Lung (tissue), 12 donors: ENCODE results near the gene CITED4. TPM values are rescaled to one million over a fixed set of nuclear protein-coding genes. Genes with fewer than 3 reads are reported as not detected.
A peak's percentile ranks its signal among the peaks of the same experiment; 100 is the strongest.

Experiments used
- ATAC-seq: fragments of 200-7000 bp; cut with Tn5 transposase; one replicate; pipeline ENCODE4 v1.9.1; 2020; ENCODE audit warnings: moderate number of reproducible peaks; ENCODE audit not compliant: insufficient read depth, low FRiP score
- DNase-seq, 3 donors: peaks; one replicate each; pipeline ENCODE4 v3.0.0-alpha.2; 2013 to 2017
- H3K27ac ChIP-seq, 2 donors: one replicate each; pipeline ENCODE4 v1.5.1; 2013; ENCODE audit warnings: mild to moderate bottlenecking in 2 of 2, moderate library complexity in 2 of 2, control low read depth in 1 of 2, inconsistent platforms in 1 of 2, low read depth in 1 of 2, low read length in 1 of 2
- H3K27me3 ChIP-seq, 3 donors: one replicate each; pipeline ENCODE4 v1.5.1; 2013; ENCODE audit warnings: low read length in 2 of 3; ENCODE audit not compliant: control insufficient read depth in 3 of 3, insufficient read depth in 3 of 3
- H3K36me3 ChIP-seq, 4 donors: one replicate each; pipeline ENCODE4 v1.5.1; 2013; ENCODE audit warnings: low read length in 4 of 4, mild to moderate bottlenecking in 1 of 4, moderate library complexity in 1 of 4; ENCODE audit not compliant: control insufficient read depth in 4 of 4, insufficient read depth in 4 of 4
- H3K4me1 ChIP-seq, 5 donors: one replicate each; pipeline ENCODE4 v1.5.1; 2013; ENCODE audit warnings: low read length in 5 of 5, mild to moderate bottlenecking in 2 of 5, moderate library complexity in 1 of 5; ENCODE audit not compliant: control insufficient read depth in 5 of 5, insufficient read depth in 5 of 5
- H3K4me3 ChIP-seq: one replicate; pipeline ENCODE4 v1.5.1; 2013; ENCODE audit warnings: mild to moderate bottlenecking, control low read depth, moderate library complexity
- H3K9ac ChIP-seq, 2 donors: one replicate each; pipeline ENCODE4 v1.5.1; 2013; ENCODE audit warnings: low read length in 2 of 2, control low read depth in 1 of 2; ENCODE audit not compliant: insufficient read depth in 1 of 2
- H3K9me3 ChIP-seq, 4 donors: one replicate each; pipeline ENCODE4 v1.5.1; 2013; ENCODE audit warnings: low read length in 3 of 4, mild to moderate bottlenecking in 1 of 4, moderate library complexity in 1 of 4; ENCODE audit not compliant: control insufficient read depth in 4 of 4, insufficient read depth in 3 of 4
- CTCF ChIP-seq: IDR thresholded peaks from 2 replicates; pipeline ENCODE4 v1.5.1; 2012; ENCODE audit warnings: mild to moderate bottlenecking; ENCODE audit errors: control extremely low read depth, extremely low read depth
- WGBS, 2 donors: extraction: QIAGEN DNeasy Blood & Tissue Kit; methylation state at CpG; one replicate each; pipeline ENCODE4 v1.1.7; 2013; 5-methylcytosine and 5-hydroxymethylcytosine counted together
- polyA plus RNA-seq, 2 donors: library from polyadenylated mRNA; stranded (reverse); fragments of 200-250 nt; gene quantifications; one replicate each; pipeline ENCODE4 v1.2.1, GENCODE V29; 2013
- total RNA-seq, 2 donors: library from RNA; depleted of rRNA in 1 of 2; stranded (reverse); fragments of >200 nt in 1 of 2; gene quantifications; one replicate each; pipeline ENCODE4 v1.2.1, GENCODE V29; 2014 to 2021
- donor health status: control.
- donor health status: control.
- donor health status: Bipolar disorder and iron deficiency.
- donor health status: healthy.
- donor health status: DM: yes; HTN: yes; CAD: no.

The CITED4 gene
- total and polyA plus RNA-seq, 4 donors, result 4.7 to 15.1 (median 7.6) TPM

- H3K4me3 ChIP-seq, result no peak overlapping the region
- TF ChIP-seq CTCF, result no peak
- no peaks in the 10 kb centered on the region for H3K27me3 ChIP-seq
- H3K4me1 ChIP-seq, result peaks cover 0 to 12% (median 0%) of the 10 kb centered on the region in 5 donors
- no peaks in the 10 kb centered on the region for H3K36me3 ChIP-seq
- peaks cover 0 to 4% (median 0%) of the 10 kb centered on the region in 4 donors for H3K9me3 ChIP-seq
- no peak for DNase-seq
- H3K27ac ChIP-seq, result no peak overlapping the region
- 91 to 94% methylated on average over 5 of the region's 5 CpGs for WGBS, 2 donors
- no peak for ATAC-seq
- H3K9ac ChIP-seq, result no peak overlapping the region
Measured at GRCh38 chr1:40839943-40840335, 22.2 kb downstream of the CITED4 start.

GRCh38 chr1:40838980-40839942 lies 22.9 kb downstream of the CITED4 start:
- Histone ChIP-seq H3K27ac (no peak overlapping the region), H3K4me3 (no peak overlapping the region), H3K4me1 (peaks cover 0 to 12% (median 0%) of the 10 kb centered on the region in 5 donors), H3K9ac (no peak overlapping the region), H3K27me3 (no peaks in the 10 kb centered on the region), H3K36me3 (no peaks in the 10 kb centered on the region), H3K9me3 (peaks cover 0 to 4% (median 0%) of the 10 kb centered on the region in 4 donors)
- DNase-seq (peak; percentile 33 to 70 (median 49)), ATAC-seq (no peak)
- WGBS, 2 donors, result 80 to 91% methylated on average over 15 of the region's 15 CpGs
- TF ChIP-seq CTCF, result no peak

- Histone ChIP-seq H3K4me1 (peaks cover 0 to 12% (median 0%) of the 10 kb centered on the region in 5 donors), H3K4me3 (no peak overlapping the region), H3K9ac (no peak overlapping the region), H3K27me3 (no peaks in the 10 kb centered on the region), H3K9me3 (peaks cover 0 to 4% (median 0%) of the 10 kb centered on the region in 4 donors), H3K36me3 (no peaks in the 10 kb centered on the region), H3K27ac (no peak overlapping the region)
- no peak for ATAC-seq
- 82 to 83% methylated on average over 60 of the region's 60 CpGs for WGBS, 2 donors
- no peak for DNase-seq
- TF ChIP-seq CTCF, result no peak
Measured at GRCh38 chr1:40838045-40838979, 23.9 kb downstream of the CITED4 start.
